Sigmoid colon (tissue), 7 donors: Measurements from ENCODE around the gene TXN2. TPM values are rescaled to one million over a fixed set of nuclear protein-coding genes. Genes with fewer than 3 reads are reported as not detected.

Source experiments
- DNase-seq: peaks from one replicate; pipeline ENCODE4 v3.0.0-alpha.2; 2019
- H3K27ac ChIP-seq, 4 donors: fragments of 200-600 bp; sonication (generic); one replicate each; pipeline ENCODE4 v1.5.1; 2016 to 2019; ENCODE audit warnings: mild to moderate bottlenecking in 1 of 4
- H3K27me3 ChIP-seq, 3 donors: fragments of 200-600 bp; sonication (generic); one replicate each; pipeline ENCODE4 v1.5.1; 2019; ENCODE audit warnings: mild to moderate bottlenecking in 1 of 3
- H3K36me3 ChIP-seq, 4 donors: fragments of 200-600 bp; sonication (generic); one replicate each; pipeline ENCODE4 v1.5.1; 2016 to 2019
- H3K4me1 ChIP-seq, 4 donors: fragments of 200-600 bp; sonication (generic); one replicate each; pipeline ENCODE4 v1.5.1; 2017 to 2019
- H3K4me3 ChIP-seq, 4 donors: fragments of 200-600 bp; sonication (generic); one replicate each; pipeline ENCODE4 v1.5.1; 2017 to 2019; ENCODE audit warnings: mild to moderate bottlenecking in 2 of 4, moderate library complexity in 1 of 4
- H3K9me3 ChIP-seq, 4 donors: fragments of 200-600 bp in 3 of 4; sonication (generic) in 3 of 4; one replicate each; pipeline versions ENCODE4 v1.5.1 to v1.6.1; 2013 to 2019
- EP300 ChIP-seq, 4 donors: sonication (generic); formaldehyde crosslinking; IDR thresholded peaks; one replicate each; pipeline ENCODE4 v1.6.1; 2017; ENCODE audit warnings: antibody characterized with exemption in 4 of 4
- POLR2A ChIP-seq, 2 donors: fragments of 450-650 bp; IDR thresholded peaks; one replicate each; pipeline ENCODE4 v1.6.1; 2016; ENCODE audit warnings: antibody characterized with exemption in 2 of 2, mild to moderate bottlenecking in 2 of 2, moderate library complexity in 2 of 2
- POLR2AphosphoS5 ChIP-seq, 4 donors: sonication (generic); formaldehyde crosslinking; IDR thresholded peaks; one replicate each; pipeline ENCODE4 v1.6.1; 2017; ENCODE audit warnings: antibody characterized with exemption in 4 of 4
- WGBS, 2 donors: extraction: QIAGEN DNeasy Blood & Tissue Kit; methylation state at CpG; one replicate each; pipeline ENCODE4 v1.1.7; 2013; 5-methylcytosine and 5-hydroxymethylcytosine counted together
- intact Hi-C: fragments of 100-400 bp; cut with DNase I; formaldehyde crosslinking; loops from one replicate; pipeline ENCODE4 v1.15.1; 2023
- polyA plus RNA-seq, 3 donors: library from polyadenylated mRNA; stranded (reverse); fragments of 200-250 nt; gene quantifications; one replicate each; pipeline ENCODE4 v1.2.3, GENCODE V29; 2013
- total RNA-seq, 4 donors: library from RNA; depleted of rRNA; stranded (reverse); fragments of >200 nt; gene quantifications; one replicate each; pipeline ENCODE4 v1.1.0, GENCODE V29; 2016
- TF ChIP-seq, protein P1 (sequence below), 4 experiments: fragments of 450-650 bp in 3 of 4; fragments of 200-600 bp in 1 of 4; IDR thresholded peaks; one replicate each; pipeline ENCODE4 v1.5.1; 2016 to 2019; ENCODE audit warnings: antibody characterized with exemption in 4 of 4, mild to moderate bottlenecking in 3 of 4, moderate library complexity in 2 of 4
- donor health status: healthy with polysubstance abuse.
- donor health status: Bipolar disorder and iron deficiency.
- donor health status: healthy.

The TXN2 gene
- total and polyA plus RNA-seq, 7 donors: 43.2 to 181 (median 72.2) TPM

DNA sequence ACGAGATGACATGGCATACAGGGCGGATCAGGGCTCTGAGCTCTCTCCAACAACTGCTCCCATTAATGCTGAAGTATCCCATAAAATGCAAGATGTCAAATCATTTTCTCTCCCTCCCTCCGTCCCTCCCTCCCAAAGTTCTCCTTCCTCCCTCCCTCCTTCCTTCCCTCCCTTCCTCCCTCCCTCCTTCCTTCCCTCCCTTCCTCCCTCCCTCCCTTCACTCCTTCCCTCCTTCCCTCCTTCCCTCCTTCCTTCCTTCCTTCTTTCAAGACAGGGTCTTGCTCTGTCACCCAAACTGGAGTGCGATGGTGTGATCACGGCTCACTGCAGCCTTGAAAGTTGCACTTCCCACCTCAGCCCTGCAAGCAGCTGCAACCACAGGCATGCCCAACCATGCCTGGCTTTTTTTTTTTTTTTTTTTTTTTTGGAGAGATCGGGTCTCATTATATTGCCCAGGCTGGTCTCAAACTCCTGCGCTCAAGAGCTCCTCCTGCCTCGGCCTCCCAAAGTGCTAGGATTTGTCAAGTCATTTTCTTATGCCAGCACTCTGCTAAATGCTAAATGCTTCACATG lies 38.2 kb downstream of the TXN2 start:
- Histone ChIP-seq H3K9me3 (no peaks in the 10 kb centered on the region), H3K27ac (no peak overlapping the region), H3K36me3 (no peaks in the 10 kb centered on the region), H3K27me3 (no peaks in the 10 kb centered on the region), H3K4me1 (peaks cover 0 to 23% (median 11%) of the 10 kb centered on the region in 4 donors), H3K4me3 (no peak overlapping the region)
- 62 to 73% methylated on average over 8 of the region's 8 CpGs for whole genome bisulfite sequencing, 2 donors
- TF ChIP-seq, protein P1, sequence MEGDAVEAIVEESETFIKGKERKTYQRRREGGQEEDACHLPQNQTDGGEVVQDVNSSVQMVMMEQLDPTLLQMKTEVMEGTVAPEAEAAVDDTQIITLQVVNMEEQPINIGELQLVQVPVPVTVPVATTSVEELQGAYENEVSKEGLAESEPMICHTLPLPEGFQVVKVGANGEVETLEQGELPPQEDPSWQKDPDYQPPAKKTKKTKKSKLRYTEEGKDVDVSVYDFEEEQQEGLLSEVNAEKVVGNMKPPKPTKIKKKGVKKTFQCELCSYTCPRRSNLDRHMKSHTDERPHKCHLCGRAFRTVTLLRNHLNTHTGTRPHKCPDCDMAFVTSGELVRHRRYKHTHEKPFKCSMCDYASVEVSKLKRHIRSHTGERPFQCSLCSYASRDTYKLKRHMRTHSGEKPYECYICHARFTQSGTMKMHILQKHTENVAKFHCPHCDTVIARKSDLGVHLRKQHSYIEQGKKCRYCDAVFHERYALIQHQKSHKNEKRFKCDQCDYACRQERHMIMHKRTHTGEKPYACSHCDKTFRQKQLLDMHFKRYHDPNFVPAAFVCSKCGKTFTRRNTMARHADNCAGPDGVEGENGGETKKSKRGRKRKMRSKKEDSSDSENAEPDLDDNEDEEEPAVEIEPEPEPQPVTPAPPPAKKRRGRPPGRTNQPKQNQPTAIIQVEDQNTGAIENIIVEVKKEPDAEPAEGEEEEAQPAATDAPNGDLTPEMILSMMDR (IDR thresholded peaks at IDR 0.05): no peak
- intact Hi-C loops: no loop called here
- DNase-seq: no peak

GRCh38 chr22:36442506-36443197 lies 38.8 kb downstream of the TXN2 start:
- Histone ChIP-seq H3K27ac (no peak overlapping the region), H3K4me1 (peaks cover 0 to 23% (median 9%) of the 10 kb centered on the region in 4 donors), H3K36me3 (no peaks in the 10 kb centered on the region), H3K9me3 (no peaks in the 10 kb centered on the region), H3K4me3 (no peak overlapping the region), H3K27me3 (no peaks in the 10 kb centered on the region)
- 25 to 74% methylated on average over 12 of the region's 12 CpGs for WGBS, 2 donors
- TF ChIP-seq, protein P1 (IDR thresholded peaks at IDR 0.05): no peak
- no peak for TF ChIP-seq EP300 (IDR thresholded peaks at IDR 0.05)
- no peak for DNase-seq
- intact Hi-C loops: no loop called here

DNA sequence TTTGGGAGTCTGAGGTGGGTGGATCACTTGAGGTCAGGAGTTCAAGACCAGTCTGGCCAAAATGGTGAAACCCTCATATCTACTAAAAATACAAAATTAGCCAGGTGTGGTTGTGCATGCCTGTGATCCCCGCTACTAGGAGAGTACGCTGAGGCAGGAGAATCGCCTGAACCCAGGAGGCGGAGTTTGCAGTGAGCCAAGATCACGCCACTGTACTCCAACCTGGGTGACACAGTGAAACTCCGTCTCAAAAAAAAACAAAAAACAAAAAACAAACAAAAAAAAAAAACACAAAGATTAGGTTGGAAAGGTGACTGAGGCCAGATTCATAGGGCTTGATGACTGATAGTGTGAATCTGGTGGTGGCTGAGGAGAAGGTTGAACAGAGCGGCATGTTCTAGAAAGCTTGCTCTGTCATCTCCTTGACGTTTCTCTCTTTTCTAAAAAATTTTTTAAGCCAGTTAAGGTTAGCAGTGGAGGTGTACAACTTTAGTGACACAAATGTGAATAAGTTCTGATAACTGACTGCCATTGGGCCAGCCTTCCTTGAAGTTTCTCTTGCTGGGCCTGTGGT lies 40.9 kb downstream of the TXN2 start:
- Histone ChIP-seq H3K36me3 (no peaks in the 10 kb centered on the region), H3K27ac (peak overlapping the region in 3 of 4 donors; percentile 9 to 63 (median 48)), H3K4me1 (peaks cover 0 to 21% (median 9%) of the 10 kb centered on the region in 4 donors), H3K4me3 (no peak overlapping the region), H3K9me3 (no peaks in the 10 kb centered on the region), H3K27me3 (no peaks in the 10 kb centered on the region)
- WGBS, 2 donors: 76 to 86% methylated on average over 8 of the region's 8 CpGs
- intact Hi-C loops: no loop called here
- TF ChIP-seq EP300 (IDR thresholded peaks at IDR 0.05): no peak
- TF ChIP-seq POLR2AphosphoS5 (IDR thresholded peaks at IDR 0.05): no peak
- TF ChIP-seq POLR2A (IDR thresholded peaks at IDR 0.05): no peak
- TF ChIP-seq, protein P1 (IDR thresholded peaks at IDR 0.05): no peak
- no peak for DNase-seq

- H3K36me3 ChIP-seq: no peaks in the 10 kb centered on the region
- no peaks in the 10 kb centered on the region for H3K9me3 ChIP-seq
- no peak overlapping the region for H3K4me3 ChIP-seq
- 79 to 87% methylated on average over 6 of the region's 6 CpGs for WGBS, 2 donors
- H3K27me3 ChIP-seq: no peaks in the 10 kb centered on the region
- peak; percentile 89 for DNase-seq
- H3K27ac ChIP-seq: peak overlapping the region; percentile 9 to 63 (median 42)
- TF ChIP-seq EP300 (IDR thresholded peaks at IDR 0.05) (no peak), POLR2A (IDR thresholded peaks at IDR 0.05) (no peak), POLR2AphosphoS5 (IDR thresholded peaks at IDR 0.05) (peak; percentile 40 to 72 (median 65))
- TF ChIP-seq, protein P1 (IDR thresholded peaks at IDR 0.05): no peak
- intact Hi-C loops: no loop called here
- H3K4me1 ChIP-seq: peaks cover 0 to 13% (median 6%) of the 10 kb centered on the region in 4 donors
Observed at GRCh38 chr22:36439481-36440271, 41.8 kb downstream of the TXN2 start.
